Iris pigment epithelial cell (primary cell): Measurements from ENCODE around the gene GNG7.
"Not testable (repeated sequence)": the region's sequence is repeated elsewhere in the genome, so short reads cannot be mapped to it uniquely, and the experiment has no call there.

ENCODE experiments used
- DNase-seq: peaks from one replicate; pipeline ENCODE4 v3.0.0-alpha.2; 2011; ENCODE audit warnings: low read depth

Gene GNG7

DNA sequence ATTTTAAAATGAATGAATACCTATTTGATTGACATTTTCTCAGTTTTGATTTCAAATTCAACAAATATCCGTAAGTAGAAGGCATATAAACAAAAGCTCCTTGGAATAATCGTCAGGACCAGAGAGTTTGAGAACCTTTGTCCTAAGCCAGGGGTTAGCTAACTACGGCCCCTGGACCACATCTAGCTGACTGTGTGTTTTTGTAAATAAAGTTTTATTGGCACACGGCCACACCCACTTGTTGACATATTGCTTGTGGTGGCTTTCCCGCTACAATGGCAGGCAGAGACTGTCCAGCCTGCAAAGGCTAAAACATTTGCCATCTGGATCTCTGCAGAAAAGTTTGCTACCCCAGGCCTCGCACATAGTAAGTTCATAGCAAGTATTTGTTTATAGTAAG lies 83.4 kb downstream of the GNG7 start:
- DNase-seq, result no peak

DNA sequence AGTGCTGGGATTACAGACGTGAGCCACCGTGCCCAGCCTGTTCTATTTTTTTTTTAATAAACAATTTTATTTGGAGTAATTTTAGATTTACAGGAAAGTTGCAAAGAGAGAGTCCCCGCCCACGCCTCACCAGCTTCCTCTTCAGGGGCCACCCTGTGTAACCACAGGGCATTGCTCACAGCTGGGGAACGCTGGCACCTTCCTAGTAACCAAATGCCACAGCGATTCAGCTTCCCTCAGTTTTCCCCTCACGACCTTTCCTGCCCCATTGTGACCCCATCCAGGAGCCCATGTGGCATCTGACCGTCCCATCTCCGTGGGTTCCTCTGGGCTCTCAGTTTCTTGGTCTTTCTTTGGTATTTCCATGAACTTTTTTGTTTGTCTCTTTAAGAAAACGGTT lies 83.9 kb downstream of the GNG7 start:
- peak; percentile 47 for DNase-seq

DNA sequence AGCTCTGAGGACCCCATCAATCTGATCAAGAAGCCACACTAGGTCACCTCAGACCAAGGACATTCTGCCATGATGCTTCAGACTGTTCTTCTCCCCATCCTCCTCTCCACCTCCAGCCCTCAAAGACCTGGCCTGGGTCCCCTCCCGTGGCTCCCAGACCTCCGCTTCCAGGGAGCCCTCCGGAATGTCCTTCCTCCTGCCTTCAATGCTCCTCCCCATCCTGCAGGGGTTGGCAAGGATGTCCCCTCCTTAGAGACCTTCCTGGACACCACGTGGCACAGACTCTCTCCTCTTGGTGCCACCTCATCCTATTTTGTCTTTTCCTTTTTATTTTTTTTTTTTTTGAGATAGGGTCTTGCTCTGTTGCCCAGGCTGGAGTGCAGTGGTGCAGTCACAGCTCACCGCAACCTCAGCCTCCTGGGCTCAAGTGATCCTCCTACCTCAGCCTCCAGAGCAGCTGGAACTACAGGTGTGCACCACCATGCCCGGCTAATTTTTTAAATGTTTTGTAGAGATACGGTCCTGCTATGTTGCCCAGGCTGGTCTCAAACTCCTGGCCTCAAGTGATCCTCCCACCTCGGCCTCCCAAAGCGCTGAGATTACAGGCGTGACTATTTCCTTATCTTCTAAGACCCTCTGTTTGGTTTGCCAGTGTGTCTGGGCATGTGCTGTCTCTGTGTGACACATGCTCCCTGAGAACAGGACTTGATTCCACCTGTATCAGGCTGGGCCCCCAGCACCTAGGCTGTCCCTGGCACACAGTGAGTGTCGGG lies 84.9 kb downstream of the GNG7 start:
- no peak for DNase-seq

DNA sequence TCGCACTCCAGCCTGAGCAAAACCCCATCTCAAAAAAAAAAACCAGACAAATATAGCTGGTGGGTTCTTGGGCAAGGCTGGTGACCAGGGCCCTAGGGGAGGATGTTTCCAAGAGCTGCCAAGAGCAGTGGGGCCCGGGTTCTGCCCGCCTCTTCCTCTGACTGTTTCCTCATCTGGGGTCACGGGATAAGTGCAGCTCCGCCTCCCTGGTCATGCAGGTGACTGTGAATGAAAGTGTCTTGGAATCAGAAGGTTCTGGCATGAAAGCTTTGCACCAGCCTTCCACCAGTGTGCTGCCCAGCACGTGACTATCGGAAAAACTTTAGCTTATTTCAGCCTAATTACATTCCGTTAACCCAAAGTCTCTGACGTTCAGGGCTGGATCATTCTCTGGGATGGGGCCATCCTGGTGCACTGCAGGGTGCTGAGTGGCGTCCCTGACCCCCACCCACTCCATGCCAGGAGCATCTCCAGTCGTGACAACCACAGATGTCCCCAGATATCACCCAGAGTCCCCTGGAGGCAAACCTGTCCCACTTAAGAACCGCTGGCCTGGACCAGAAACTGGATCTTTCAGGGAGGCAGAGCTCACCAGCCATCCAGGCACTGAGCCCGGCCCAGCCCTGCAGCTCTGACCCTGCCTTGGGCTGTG lies 85.6 kb downstream of the GNG7 start:
- DNase-seq, result no peak

DNA sequence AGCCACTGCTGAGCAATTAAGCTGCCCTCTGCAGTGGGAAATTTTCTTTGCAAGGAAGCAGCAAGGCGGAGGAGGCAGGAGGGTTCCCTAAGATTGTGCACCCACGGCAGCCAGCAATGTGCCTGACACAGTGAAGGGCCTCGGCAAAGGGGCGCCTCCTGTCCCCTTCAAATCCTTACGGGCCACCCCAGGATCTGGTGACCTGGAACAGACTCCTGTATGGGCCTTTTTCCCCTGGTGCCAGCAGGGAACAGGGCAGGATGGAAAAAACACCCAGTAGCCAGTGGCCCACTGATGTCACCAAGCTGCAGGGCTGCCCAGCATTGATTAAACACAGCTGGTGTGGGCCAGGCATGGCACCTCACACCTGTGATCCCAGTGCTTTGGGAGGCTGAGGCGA lies 86.7 kb downstream of the GNG7 start:
- no peak for DNase-seq

DNA sequence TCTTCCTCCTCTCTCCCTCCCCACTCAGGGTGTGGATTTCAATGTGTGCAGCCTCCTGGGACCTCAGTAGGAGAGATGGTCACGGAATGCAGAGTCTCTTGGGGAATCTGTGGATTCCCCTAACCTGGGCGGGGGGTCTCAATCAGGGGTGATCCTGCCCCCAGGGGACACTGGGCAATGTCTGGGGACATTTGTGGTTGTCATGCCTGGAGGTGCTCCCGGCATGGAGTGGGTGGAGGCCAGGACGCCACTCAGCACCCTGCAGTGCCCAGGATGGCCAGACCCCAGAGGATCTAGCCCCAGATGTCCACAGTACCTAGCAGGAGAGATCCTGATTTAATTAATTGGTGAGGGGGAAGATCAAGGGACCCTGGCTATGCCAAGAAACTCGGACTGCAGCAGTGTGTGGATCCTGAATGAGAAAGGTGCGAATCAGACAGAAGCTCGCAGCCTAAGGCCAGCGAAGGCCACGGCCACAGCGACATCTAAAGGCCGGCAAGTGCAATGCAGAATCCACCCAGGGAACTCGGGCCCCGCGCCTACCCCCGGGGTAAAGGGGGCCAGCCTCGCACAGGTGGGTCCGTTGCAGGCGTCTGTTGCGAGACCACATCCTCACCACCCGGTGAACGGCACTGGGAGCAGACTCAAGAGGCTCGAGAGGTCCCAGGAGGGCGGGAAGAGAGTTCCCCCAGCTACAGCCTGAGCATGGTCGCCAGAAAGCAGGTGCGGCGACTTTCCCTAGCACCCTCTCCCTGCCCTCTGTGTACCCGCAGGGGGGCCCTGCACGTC lies 88.8 kb downstream of the GNG7 start:
- no peak for DNase-seq

DNA sequence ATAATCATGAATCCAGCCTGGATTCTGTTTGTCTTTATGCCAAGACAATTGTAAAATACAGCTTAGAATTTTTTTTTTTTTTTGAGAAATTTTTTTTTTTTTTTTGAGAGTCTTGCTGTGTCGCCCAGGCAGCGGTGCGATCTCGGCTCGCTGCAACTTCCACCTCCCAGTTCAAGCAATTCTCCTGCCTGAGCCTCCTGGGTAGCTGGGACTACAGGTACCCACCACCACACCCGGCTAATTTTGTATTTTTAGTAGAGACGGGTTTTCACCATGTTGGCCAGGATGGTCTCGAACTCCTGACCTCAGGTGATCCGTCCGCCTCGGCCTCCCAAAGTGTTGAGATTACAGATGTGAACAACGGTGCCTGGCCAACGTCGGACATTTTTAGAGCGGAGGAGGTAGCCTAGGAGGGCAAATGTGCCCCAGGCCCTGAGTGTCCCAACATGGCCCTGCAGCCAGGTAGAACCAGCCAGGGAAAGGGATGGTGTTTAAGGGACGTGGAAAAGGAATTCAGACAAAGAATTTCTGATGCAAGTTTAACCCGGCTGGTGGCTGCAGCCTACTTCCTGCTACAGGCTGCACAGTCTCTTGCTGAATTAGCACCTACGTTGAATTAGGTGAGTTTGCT lies 89.8 kb downstream of the GNG7 start:
- no peak for DNase-seq

DNA sequence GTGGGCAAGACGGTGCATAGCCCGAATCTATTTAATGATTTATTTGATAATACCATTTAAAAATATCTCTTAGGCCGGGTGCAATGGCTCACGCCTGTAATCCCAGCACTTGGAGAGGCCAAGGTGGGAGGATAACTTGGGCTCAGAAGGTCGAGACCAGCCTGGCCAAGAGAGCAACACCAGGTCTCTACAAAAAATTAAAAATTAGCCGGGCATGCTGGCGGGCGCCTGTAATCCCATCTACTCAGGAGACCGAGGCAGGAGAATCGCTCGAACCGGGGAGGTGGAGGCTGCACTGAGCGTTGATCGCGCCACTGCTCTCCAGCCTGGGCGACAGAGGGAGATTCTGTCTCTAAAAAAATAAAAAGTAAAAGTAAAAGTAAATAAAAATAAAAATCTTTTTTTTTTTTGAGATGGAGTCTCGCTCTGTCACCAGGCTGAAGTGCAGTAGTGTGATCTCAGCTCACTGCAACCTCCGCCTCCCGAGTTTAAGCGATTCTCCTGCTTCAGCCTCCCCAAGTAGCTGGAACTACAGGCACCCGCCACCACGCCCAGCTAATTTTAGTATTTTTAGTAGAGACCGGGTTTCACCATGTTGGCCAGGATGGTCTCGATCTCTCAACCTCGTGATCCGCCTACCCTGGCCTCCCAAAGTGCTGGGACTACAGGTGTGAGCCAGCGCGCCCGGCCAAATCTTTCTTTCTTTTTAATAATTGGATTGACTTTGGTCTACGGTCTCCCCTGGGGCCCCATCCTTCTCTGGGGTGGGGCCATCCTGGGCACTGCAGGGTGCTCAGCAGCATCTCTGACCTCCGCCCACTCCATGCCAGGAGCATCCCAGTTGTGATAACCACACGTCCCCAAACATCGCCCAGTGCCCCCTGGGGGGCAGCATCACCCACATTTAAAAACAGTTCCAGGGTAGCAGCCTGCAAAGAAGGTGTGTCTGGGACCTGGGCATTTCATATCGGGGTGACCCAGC lies 90.7 kb downstream of the GNG7 start:
- DNase-seq, result no peak

DNA sequence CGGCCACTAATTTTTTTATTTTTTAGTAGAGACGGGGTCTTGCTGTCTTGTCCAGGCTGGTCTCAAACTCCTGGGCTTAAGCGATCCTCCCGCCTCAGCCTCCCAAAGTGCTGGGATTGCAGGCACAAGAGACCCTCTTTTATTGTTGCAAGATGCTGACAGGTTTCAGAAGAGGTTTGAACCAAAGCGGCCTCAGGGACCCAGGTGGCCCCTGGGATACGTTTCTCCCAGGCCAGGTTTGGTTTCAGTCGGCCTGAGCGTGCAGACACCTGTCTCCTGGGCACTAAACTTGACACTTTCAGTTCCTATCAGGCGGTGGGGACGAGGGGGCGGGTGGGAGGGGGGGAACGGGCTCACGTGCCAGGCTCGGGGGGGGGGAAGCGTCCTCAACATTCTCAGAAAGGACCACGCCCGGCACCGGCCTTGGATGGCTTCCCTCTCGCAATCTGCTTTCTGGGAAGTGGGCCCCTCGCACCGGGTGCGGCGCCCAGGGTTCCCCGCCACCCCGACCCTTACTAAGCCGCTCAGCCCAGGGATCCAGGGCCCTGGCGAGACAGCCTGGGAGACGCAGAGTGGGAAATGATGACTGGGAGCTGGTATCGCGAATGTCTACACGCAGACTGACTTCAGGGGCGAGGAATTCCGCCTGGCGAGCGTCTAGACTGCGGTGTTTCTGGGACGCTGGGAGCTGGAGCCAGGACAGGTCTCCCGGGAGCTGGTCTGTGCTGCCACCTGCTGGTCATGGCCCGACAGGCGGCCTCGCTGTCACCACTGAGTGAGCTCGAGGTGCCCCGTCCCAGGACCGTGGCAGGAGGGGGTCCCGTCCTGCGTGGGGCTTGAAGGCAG lies 91.6 kb downstream of the GNG7 start:
- peak; percentile 92 for DNase-seq

DNA sequence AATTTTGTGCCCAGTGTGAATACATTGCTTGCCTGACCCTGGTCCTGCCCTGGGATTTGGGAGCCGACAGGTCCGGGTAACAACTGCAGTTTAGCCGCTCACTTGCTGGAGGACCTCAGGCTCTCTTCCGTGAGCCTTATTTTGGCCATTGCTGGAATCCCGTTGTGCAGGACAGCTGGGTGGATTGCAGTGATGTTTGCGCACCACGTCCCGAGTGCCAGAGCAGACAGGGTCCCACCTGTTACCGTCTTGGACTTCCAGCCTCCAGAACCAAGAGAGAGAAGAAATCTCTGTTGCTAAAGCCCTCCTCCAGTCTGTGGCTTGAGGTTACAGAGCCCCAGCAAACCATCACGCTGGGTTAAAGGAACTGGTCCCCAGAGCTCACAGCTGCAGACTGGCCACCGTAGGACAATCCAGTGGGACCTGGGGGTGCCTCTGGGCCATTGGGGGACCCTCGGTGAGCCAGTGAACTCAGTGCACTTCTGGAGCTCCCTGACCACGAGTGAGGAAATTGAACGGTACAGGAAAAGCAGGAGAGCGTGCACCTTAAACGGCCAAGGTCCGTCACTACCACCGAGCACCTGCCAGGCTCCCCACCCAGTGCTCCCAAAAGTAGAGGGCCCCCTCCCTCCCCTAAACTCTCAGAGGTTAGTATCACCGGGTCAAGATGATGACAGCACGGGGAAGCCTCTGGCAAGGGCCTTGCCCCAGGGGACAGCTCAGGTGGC lies 92.9 kb downstream of the GNG7 start:
- DNase-seq, result no peak

DNA sequence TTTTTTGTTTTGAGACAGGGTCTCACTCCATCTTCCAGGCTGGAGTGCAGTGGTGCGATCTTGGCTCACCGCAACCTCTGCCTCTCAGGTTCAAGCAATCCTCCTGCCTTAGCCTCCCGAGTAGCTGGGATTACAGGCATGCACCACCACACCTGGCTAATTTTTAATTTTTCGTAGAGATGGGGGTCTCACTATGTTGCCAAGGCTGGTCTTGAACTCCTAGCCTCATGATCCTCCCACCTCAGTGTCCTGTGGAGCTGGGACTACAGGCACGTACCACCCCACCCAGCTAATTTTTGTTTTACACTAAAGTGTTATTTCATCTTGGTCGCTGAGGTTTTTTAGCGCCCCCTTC lies 93.5 kb downstream of the GNG7 start:
- not testable (repeated sequence) for DNase-seq

DNA sequence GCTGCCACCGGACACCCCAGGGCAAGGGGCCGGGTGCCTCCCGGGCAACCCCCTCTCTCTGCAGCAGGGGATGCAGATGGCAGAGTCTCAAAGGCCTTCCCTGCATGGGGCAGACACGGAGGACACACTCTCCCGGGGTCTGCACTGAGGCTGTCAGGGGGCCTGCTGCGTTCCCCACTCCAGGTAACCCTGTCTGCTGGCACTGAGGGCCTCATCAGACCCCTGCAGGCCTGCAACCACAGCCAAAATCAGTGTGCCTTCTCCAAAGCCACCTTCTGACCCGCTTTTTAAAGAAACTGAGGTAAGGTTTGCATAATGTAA lies 93.9 kb downstream of the GNG7 start:
- DNase-seq, result no peak

DNA sequence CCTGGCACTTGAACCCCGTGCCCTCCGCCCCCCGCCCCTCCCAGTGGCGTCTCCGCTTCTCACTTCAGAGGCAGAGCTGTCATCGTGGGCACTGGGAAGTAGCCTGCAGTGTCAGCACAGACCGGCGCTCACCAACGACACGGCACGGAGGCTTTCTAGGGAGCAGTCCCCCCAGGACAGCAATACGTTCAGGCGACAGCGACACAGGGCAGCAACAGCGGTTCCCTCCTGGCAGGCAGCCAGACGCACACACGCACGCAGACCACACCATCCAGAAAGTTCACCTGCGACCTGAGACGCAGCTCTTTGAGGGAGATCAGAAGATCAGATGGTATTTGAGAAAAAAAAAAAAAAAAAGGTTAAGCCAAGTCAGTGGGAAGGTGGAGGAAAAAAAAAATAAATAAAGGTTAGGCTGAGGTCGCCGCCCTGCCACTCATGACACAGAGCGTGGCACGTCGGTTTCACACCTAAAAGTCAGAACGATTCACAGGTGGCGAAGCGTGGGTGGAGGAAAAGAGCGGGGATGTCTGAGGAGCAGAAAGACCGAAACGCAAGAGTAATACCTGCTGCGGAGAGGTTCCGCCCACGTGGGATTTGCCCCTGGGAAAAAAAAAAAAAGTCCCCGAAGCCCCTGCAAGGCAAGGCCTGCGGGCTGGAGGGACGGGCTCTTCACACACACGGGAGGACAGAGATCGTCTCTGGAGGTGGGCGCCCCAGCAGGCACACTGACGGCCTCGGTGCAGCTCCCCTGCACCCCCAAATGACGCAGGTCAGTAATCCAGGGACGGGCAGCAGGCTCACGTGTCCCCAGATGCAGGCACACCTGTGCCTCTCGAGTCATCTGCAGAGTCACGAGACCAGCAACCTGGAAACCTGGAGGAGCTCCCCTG lies 94.5 kb downstream of the GNG7 start:
- no peak for DNase-seq

DNA sequence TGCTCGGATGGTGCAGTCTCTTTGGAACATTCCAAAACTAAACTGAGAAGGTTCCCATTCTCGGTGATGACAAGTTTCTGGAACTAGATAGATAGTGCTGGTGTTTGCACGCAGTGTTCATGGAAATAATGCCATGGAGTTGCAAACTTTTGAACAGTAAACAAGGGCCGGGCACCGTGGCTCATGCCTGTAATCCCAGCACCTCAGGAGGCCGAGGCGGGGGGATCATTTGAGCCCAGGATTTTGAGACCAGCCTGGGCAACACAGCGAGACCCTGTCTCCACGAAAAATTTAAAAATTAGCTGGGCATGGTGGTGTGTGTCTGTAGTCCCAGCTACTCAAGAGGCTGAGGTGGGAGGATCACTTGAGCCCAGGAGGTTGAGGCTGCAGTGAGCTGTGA lies 95.7 kb downstream of the GNG7 start:
- not testable (repeated sequence) for DNase-seq

DNA sequence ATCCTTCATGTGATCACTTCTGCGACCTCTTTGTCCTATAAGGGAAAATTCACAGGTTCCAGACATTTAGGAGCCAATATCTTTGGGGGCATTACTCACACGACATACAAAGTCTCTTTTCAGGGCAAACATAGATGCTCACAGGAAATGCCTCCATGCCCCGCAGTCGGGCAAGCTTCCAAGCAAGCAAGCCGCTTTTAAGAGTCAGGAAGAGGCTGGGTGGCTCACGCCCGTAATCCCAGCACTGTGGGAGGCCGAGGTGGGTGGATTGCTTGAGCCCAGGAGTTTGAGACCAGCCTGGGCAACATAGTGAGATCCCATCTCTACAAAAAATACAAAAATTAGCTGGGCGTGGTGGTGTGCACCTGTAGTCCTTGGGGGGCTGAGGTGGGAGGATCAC lies 96.6 kb downstream of the GNG7 start:
- DNase-seq, result not testable (repeated sequence)

DNA sequence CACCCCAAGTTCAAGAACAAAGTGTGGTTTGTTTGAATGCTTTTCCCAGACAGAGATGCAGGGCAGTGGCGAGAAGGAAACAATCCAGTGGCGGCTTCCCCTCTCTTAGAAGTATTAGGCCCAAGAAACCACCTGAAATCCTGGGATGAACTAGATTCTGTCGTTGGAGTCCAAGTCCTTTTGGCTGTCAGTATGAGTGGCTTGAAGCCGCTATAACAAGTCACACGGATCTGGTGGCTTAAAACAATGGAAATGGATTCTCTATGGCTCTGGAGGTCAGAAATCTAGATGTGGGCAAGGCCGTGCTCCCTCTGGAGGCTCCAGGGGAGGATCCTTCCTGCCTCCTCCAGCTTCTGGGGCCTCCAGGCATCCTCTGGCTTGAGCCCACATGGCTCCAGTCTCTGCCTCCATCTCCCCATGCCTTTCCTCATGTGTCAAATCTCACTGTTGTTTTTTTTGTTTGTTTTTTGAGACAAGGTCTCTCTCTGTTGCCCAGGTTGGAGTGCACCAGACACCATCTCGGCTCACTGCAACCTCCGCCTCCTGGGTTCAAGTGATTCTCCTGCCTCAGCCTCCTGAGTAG lies 97.7 kb downstream of the GNG7 start:
- no peak for DNase-seq

DNA sequence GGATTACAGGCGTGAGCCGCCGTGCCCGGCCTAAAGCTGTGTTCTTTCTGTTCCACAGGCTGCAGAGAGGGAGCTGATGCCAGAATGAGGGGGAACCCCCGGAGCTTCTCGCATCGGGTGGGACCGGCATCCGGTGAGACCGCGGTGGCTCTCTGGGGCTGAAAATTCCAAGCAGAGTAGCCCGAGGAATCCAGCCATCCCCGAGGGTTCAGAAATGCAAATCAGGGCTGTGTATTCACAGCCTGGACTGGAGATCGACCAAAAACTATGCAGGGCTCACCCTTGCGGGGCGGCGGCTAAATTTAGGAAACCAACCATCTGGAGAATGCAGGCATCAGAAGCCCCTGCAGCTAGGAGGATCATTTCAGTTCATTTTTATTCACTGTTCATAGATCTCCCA lies 99.2 kb downstream of the GNG7 start:
- DNase-seq, result peak; percentile 29

DNA sequence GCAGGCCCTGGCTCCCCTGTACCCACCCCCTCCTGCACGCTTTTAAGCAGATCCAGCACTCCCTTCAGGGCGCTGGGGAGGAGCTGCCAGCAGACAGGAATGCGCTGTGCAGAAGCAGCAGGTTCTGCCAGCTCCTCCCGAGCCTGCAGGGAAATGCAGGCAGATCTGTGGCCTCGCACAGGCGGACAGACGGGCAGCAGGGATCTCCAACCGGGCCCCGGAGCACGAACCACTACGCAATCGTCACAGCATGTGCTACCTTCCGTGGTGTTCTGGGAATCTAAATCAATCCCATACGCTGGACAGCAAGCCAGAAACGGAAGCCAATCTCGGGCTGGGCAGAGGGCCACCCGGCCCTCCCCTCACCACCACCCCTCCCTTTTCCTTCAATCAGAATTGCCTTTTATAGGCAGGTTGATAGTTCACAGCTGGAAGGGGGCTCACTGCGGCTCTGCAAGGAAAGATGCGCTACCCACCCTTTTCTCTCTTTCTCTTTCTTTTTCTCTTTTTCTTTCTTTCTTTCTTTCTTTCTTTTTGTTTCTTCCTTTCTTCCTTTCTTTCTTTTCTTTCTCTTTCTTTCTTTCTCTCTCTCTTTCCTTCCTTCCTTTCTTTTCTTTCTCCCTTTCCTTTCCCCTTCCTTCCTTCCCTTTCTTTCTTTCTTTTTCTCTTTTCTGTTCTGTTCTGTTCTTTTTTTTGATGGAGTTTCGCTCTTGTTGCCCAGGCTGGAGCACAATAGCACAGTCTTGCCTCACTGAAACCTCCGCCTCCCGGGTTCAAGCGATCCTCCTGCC lies 99.9 kb downstream of the GNG7 start:
- peak; percentile 89 for DNase-seq
